ENCODE data around the gene STEAP3.

Gene STEAP3

DNA sequence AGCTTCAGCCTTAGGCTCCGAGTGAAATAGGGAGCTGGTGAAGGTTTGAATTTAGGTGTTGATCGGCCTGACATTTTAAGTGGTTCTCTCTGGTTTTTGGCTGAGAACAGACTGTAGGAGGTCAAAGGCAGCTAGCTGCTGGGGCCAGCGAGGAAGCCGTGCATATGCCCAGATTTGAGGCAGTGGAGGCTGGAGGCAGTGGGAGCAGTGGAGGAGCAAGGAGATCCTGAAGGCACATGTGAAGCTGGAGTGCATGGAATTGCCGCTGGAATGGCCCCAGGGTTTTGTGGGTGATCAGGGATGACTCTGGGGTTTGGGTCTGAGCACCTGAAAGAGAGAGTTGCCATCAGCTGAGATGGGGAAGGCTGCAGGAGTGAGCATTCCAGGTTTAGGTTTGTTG is 25.1 kb downstream of the STEAP3 start:
- no peak for DNase-seq

DNA sequence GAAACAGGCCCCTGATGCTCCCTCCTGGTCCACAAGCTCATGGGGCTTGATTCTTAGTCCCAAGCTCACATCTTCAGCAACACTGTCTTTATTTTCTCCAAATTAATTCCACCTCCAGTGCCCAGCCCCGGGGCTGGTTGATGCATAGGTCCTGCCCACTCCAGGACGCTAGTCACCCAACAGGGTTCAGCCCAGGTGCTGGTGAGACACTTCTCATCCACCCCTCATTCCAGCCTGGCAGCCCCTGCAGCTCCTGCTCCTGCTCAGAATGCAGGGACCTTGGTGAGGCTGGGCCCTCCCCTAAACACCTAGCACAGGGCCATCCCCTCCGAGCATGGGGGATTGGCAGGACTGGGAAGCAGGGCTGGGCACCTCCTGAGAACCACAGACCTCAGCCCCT is 25.7 kb downstream of the STEAP3 start:
- no peak for DNase-seq

- no peak for DNase-seq
Observed at GRCh38 chr2:119249855-119250717, 26.5 kb downstream of the STEAP3 start.

GRCh38 chr2:119250718-119251290 is 27.2 kb downstream of the STEAP3 start:
- DNase-seq = no peak

- DNase-seq = no peak
Observed at GRCh38 chr2:119251652-119252051, 28.0 kb downstream of the STEAP3 start.

- no peak for DNase-seq
Observed at GRCh38 chr2:119252186-119253113, 28.8 kb downstream of the STEAP3 start.

DNA sequence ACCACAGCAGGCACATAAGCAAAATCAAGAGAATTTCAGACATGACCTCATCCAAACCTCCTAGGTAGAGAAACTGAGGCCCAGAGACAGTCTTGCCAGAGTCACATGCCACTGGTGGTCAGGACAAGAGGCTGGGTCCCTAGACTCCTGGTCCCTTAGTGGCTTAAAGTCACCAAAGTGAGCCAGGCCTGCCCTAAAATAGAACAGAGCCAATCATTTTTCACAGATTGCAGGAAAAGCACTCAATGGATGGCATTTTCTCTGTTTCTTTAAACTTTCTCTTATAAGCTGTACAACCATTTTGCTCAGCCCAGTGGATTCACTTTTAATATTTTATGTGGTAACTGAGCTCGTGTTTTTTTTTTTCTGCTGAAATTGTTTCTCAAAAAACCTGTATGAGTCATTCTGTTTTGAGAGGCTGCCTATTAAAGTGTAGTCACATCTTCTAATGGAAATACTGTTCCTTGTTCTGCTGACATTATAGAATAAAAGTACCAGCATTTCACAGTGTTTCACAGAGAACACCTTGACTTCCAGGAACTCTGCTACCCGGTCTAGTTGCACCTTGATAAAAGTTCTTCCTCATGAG is 29.6 kb downstream of the STEAP3 start:
- DNase-seq = no peak

DNA sequence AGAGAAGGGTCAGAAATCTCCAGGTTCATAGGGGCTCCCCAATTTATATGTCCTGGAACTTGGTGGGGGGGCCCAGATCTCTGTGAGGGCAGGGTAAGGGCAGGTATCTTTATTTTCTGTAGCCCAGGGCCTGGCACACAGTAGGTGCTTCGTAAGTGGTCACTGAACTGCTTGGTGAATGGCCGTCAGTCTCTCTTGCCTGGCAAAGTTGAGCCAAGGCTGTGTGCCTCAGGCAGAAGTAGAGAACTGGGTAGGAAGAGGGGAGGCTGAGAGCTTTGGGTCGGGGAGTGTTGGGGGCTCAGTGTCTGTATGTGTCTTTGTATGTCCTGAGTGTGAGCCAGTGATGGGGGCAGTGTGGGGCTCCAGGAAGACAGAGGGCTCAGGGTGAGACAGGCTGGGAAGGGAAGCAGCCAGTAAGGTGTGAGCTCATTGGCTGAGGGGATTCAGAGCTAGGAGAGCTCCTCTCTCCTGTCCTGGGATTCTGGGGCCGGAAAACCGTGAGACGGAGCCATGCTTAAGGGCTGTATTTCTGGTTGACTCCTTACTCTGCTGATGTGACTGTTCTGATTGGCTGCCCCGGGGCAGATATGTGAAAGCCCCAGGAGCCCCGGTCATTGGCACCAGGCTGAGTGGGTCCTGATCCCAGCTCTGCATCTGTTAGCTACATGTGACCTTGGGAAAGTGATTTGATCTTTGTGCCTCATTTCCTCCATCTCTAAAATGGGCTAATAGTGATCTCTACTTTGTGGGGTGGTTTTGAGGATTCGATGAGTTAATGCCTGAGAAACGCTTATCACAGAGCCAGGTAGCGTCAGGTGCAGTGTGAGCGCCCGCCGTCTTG is 30.3 kb downstream of the STEAP3 start:
- DNase-seq = no peak

GRCh38 chr2:119254601-119255080 is 31.0 kb downstream of the STEAP3 start:
- DNase-seq = no peak

GRCh38 chr2:119255760-119256581 is 32.3 kb downstream of the STEAP3 start:
- DNase-seq = no peak

DNA sequence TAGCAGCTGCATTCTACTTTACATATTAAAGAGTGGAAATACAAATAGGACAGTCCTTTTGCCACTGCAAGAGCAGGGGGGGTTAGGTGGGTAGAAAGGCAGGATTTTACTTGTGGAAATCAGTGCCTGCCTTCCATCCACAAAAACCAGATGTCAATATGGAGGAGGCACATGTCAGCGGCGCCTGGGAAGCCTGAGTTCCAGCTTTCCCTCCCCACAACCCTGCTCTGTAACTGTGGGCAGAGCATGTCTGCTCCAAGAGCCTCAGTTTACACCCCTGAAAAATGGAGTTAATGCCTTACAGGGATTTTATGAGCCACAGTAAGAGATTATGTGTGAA is 32.9 kb downstream of the STEAP3 start:
- no peak for DNase-seq

DNA sequence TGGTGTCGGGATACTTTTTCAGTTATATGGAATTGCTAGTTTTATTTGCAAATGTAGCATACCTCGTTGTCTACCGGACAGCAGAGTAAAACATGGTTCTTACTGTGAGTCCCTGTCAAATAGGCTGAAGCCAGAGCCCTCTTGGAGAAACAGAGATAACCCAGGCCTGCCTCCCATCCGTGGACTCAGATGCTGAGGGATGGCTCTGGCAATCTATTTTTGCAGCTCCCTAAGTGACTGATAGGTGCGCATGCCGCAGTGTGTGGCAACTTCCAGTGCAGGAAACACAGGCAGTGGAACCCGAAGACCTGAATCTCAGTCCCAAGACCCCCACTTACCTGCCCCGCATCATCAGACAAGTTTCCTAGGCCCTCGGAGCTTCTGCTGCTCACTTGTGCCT is 33.6 kb downstream of the STEAP3 start:
- DNase-seq = no peak

DNA sequence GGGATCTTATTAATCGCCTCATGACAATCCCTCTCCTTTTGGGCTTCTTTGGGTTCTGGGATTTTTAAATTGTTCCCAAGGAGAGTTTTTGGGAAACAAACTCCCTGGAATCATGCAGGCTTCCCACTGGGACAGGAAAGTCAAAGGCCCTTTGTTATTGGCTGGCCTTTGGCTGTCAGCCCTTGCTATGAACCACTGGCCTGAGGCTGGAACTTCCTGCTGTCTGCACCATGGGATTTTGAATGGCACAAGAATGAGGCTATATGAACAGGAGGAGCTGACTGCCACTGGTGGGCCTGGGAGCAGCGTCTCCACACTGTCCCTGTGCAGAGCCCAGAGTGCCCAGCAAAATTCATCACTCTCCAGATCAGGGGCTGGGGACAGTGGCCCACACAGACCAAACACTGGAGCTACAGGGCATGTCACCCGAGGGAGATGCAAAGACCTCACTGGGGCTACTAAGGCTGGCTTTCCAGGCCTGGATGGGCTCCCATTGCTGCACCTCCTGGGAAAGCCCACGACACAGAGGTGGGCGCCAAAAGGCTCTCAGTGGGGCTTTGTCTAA is 35.7 kb downstream of the STEAP3 start:
- no peak for DNase-seq

- DNase-seq = no peak
Observed at GRCh38 chr2:119260646-119261492, 37.2 kb downstream of the STEAP3 start.

- no peak for DNase-seq
Observed at GRCh38 chr2:119261493-119262225, 38.0 kb downstream of the STEAP3 start.

DNA sequence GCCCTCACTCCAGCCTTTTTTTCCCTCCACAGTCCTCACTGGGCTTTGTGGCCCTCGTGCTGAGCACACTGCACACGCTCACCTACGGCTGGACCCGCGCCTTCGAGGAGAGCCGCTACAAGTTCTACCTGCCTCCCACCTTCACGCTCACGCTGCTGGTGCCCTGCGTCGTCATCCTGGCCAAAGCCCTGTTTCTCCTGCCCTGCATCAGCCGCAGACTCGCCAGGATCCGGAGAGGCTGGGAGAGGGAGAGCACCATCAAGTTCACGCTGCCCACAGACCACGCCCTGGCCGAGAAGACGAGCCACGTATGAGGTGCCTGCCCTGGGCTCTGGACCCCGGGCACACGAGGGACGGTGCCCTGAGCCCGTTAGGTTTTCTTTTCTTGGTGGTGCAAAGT is 39.4 kb downstream of the STEAP3 start:
- no peak for DNase-seq

DNA sequence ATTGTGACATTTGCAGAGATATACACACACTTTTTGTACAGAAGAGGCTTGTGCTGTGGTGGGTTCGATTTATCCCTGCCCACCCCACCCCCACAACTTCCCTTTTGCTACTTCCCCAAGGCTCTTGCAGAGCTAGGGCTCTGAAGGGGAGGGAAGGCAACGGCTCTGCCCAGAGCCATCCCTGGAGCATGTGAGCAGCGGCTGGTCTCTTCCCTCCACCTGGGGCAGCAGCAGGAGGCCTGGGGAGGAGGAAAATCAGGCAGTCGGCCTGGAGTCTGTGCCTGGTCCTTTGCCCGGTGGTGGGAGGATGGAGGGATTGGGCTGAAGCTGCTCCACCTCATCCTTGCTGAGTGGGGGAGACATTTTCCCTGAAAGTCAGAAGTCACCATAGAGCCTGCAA is 40.0 kb downstream of the STEAP3 start:
- DNase-seq = no peak

GRCh38 chr2:119264781-119265692 is 41.4 kb downstream of the STEAP3 start:
- peak; percentile 9 to 49 for DNase-seq

Measured in AML-193 (cell line).